ENCODE data around the gene PPP3CA. TPM values are rescaled to one million over a fixed set of nuclear protein-coding genes. Genes with fewer than 3 reads are reported as not detected.

Gene PPP3CA
- total RNA-seq, 2 experiments from 2014 or later, result 12.9 to 13.8 TPM

- ChIA-PET POLR2A (no interaction called here), CTCF (no interaction called here)
- no peaks in the 10 kb centered on the region for H3K9me3 Mint-ChIP-seq
- H3K4me1 Mint-ChIP-seq (ENCODE audit: low read depth), result no peaks in the 10 kb centered on the region
- ATAC-seq (ENCODE audit: poor library complexity) (no peak), DNase-seq (no peak)
- Histone ChIP-seq H3K4me1 (ENCODE audit: insufficient read depth, low read length) (no peaks in the 10 kb centered on the region), H3K4me3 (ENCODE audit: low read length) (no peak overlapping the region), H3K27ac (ENCODE audit: low read depth in 1 of 2, low read length in 2 of 2) (no peak overlapping the region), H3K9me3 (ENCODE audit: control insufficient read depth in 1 of 2, insufficient read depth in 1 of 2, low read length in 2 of 2) (no peaks in the 10 kb centered on the region), H3K36me3 (ENCODE audit: insufficient read depth, low read length) (peaks cover 10% of the 10 kb centered on the region), H3K27me3 (ENCODE audit: control insufficient read depth in 1 of 2, insufficient read depth in 2 of 2, low read length in 2 of 2) (no peaks in the 10 kb centered on the region)
- TF ChIP-seq CTCF (IDR thresholded peaks at IDR 0.05), result no peak
- no peak overlapping the region for H3K4me3 Mint-ChIP-seq
- H3K36me3 Mint-ChIP-seq (ENCODE audit: low read depth), result peaks cover 61% of the 10 kb centered on the region
- H3K27me3 Mint-ChIP-seq, result no peaks in the 10 kb centered on the region
- intact Hi-C loops (cut with DNase I, micrococcal nuclease), result no loop called here
- H3K27ac Mint-ChIP-seq, result no peak overlapping the region
Observed at GRCh38 chr4:101075536-101075935, 271.8 kb downstream of the PPP3CA start.

GRCh38 chr4:101074326-101074725 is 273.0 kb downstream of the PPP3CA start:
- no peaks in the 10 kb centered on the region for H3K27me3 Mint-ChIP-seq
- no peak overlapping the region for H3K4me3 ChIP-seq (ENCODE audit: low read length)
- no peaks in the 10 kb centered on the region for H3K27me3 ChIP-seq (ENCODE audit: control insufficient read depth in 1 of 2, insufficient read depth in 2 of 2, low read length in 2 of 2)
- ChIA-PET POLR2A (no interaction called here), CTCF (no interaction called here)
- no peak overlapping the region for H3K4me3 Mint-ChIP-seq
- no peak overlapping the region for H3K27ac Mint-ChIP-seq
- no peaks in the 10 kb centered on the region for H3K9me3 ChIP-seq (ENCODE audit: control insufficient read depth in 1 of 2, insufficient read depth in 1 of 2, low read length in 2 of 2)
- no peak for TF ChIP-seq CTCF (IDR thresholded peaks at IDR 0.05)
- ATAC-seq (ENCODE audit: poor library complexity) (no peak), DNase-seq (no peak)
- H3K36me3 ChIP-seq (ENCODE audit: insufficient read depth, low read length), result peaks cover 10% of the 10 kb centered on the region
- peaks cover 58% of the 10 kb centered on the region for H3K36me3 Mint-ChIP-seq (ENCODE audit: low read depth)
- H3K9me3 Mint-ChIP-seq, result no peaks in the 10 kb centered on the region
- intact Hi-C loops (cut with DNase I, micrococcal nuclease), result no loop called here
- H3K4me1 ChIP-seq (ENCODE audit: insufficient read depth, low read length), result no peaks in the 10 kb centered on the region
- no peaks in the 10 kb centered on the region for H3K4me1 Mint-ChIP-seq (ENCODE audit: low read depth)
- no peak overlapping the region for H3K27ac ChIP-seq (ENCODE audit: low read depth in 1 of 2, low read length in 2 of 2)

- no peak overlapping the region for H3K27ac Mint-ChIP-seq
- TF ChIP-seq CTCF (IDR thresholded peaks at IDR 0.05), result no peak
Observed at GRCh38 chr4:101071241-101071640, 276.1 kb downstream of the PPP3CA start.

More at GRCh38 chr4:101071241-101071640, 276.1 kb downstream of the PPP3CA start:
- Mint-ChIP-seq H3K4me1 (ENCODE audit: low read depth) (no peaks in the 10 kb centered on the region), H3K9me3 (no peaks in the 10 kb centered on the region), H3K27me3 (no peaks in the 10 kb centered on the region), H3K36me3 (ENCODE audit: low read depth) (peaks cover 33% of the 10 kb centered on the region), H3K4me3 (no peak overlapping the region)
- intact Hi-C loops (cut with DNase I, micrococcal nuclease), result no loop called here
- no peak for ATAC-seq (ENCODE audit: poor library complexity)
- DNase-seq, result no peak
- Histone ChIP-seq H3K4me1 (ENCODE audit: insufficient read depth, low read length) (no peaks in the 10 kb centered on the region), H3K4me3 (ENCODE audit: low read length) (no peak overlapping the region), H3K27ac (ENCODE audit: low read depth in 1 of 2, low read length in 2 of 2) (no peak overlapping the region), H3K27me3 (ENCODE audit: control insufficient read depth in 1 of 2, insufficient read depth in 2 of 2, low read length in 2 of 2) (no peaks in the 10 kb centered on the region), H3K9me3 (ENCODE audit: control insufficient read depth in 1 of 2, insufficient read depth in 1 of 2, low read length in 2 of 2) (no peaks in the 10 kb centered on the region), H3K36me3 (ENCODE audit: insufficient read depth, low read length) (peaks cover 10% of the 10 kb centered on the region)
- POLR2A ChIA-PET, result no interaction called here
- CTCF ChIA-PET, result interaction anchor here (1.0 kb wide), 1 partner anchor 18 kb away, joined by 3 read pairs; no protein-coding TSS in a partner anchor

Measured in CD4-positive, alpha-beta T cell (primary cell).